ENCODE results near the gene FLYWCH2.

The FLYWCH2 gene

DNA sequence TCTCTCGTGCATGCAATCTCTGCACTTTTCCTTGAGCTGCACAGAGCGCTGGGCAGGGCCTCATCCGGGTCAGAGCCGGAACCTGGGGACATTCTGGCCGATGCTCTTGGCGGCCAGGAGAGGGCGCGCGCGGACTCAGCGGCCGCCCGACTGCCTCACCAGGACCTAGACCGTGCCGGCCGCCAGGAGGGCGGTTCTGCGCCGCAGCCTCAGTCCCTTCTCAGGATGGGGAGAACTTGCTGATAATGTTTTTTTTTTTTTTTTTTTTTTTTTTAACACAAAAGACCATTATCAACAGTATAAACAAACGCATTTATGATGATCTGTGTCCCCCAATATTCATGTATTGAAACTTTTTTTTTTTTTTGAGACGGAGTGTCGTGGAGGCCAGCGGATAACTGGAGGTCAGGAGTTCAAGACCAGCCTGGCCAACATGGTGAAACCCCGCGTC, 8.1 kb upstream of the FLYWCH2 start:
- peak; percentile 80 for FAIRE-seq
- peak; percentile 52 for DNase-seq (ENCODE audit: extremely low spot score, insufficient read length, low read depth)

GRCh38 chr16:2879854-2880508, 3.0 kb upstream of the FLYWCH2 start:
- no peak for DNase-seq (ENCODE audit: extremely low spot score, insufficient read length, low read depth)
- no peak for FAIRE-seq

DNA sequence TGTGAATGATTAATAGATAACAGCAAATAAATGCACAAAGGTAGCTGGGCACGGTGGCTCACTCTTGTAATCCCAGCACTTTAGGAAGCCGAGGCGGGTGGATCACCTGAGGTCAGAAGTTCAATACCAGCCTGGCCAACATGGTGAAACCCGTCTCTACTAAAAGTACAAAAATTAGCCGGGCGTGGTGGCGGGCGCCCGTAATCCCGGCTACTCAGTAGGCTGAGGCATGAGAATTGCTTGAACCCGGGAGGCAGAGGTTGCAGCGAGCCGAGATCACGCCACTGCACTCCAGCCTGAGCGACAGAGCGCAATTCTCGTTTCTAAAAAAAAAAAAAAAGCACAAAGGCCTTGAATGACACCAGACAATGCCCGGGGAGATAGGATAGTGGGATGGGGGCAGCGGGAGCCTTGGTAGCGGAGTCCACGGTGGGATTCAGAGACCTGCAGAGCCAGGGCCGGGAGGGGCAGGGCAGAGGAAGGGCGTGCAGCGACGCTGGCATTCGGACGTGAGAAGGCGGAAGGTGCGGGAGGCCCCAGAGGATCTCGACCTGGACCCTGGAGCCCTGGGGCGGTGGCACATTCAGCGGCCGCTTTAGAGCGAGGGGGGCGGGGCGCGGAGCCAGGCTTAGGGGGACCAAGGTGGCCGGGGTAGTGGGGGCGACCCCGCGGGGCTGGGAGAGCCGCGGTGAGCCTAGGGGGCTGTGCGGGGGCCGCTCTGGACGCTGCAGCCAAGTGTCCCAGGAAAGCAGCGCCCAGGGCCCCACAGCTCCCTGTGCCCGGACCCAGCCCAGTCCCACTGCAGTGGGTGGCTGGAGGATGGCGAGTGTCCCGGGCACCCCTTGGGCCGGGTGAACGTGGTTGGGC, 999 bp upstream of the FLYWCH2 start:
- no peak for DNase-seq (ENCODE audit: extremely low spot score, insufficient read length, low read depth)
- no peak for FAIRE-seq

- DNase-seq (ENCODE audit: extremely low spot score, insufficient read length, low read depth) (no peak), FAIRE-seq (no peak)
Observed at GRCh38 chr16:2883458-2883908, 468 bp downstream of the FLYWCH2 start.

DNA sequence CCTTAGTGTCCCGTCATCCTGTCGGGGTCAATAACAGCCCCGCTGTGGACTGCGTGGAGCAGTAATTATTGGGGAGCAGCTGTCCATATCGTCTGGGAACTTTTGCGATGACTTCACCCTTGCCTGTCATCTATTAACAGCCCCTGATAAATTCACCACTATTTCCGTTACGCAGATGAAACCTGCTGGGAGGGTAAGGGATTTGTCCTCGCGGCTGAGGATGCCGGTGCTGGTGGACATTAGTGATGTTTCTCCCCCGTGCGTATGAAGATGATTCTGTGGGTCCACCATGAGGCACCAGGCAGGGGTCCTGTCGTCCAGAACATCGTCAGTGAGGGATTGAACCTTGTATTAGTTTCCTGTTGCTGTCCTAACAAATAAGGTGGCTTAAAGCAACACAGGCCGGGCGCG, 1.0 kb downstream of the FLYWCH2 start:
- DNase-seq (ENCODE audit: extremely low spot score, insufficient read length, low read depth) (no peak), FAIRE-seq (no peak)

DNA sequence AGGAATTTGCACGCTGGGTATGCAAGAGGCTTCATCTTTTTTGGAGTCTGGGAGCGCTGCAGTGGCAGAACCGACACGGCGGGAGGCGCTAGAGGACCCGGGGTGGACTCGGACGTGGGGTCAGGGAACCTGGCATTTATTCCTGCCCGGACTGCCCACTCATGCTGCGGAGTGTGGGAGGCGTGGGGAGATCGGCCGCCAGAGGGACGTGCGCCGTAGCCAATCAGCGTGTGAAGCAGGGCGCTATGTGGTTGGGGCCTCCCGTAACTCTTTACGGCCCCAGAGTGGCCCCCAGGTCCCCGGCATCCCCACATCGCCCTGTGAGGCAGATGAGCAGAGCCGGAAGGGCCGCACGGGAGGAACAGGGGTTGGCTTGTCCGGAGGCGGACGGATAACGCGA, 11.2 kb downstream of the FLYWCH2 start:
- no peak for FAIRE-seq
- DNase-seq (ENCODE audit: extremely low spot score, insufficient read length, low read depth): no peak

- FAIRE-seq (no peak), DNase-seq (ENCODE audit: extremely low spot score, insufficient read length, low read depth) (no peak)
Observed at GRCh38 chr16:2895813-2896212, 12.8 kb downstream of the FLYWCH2 start.

DNA sequence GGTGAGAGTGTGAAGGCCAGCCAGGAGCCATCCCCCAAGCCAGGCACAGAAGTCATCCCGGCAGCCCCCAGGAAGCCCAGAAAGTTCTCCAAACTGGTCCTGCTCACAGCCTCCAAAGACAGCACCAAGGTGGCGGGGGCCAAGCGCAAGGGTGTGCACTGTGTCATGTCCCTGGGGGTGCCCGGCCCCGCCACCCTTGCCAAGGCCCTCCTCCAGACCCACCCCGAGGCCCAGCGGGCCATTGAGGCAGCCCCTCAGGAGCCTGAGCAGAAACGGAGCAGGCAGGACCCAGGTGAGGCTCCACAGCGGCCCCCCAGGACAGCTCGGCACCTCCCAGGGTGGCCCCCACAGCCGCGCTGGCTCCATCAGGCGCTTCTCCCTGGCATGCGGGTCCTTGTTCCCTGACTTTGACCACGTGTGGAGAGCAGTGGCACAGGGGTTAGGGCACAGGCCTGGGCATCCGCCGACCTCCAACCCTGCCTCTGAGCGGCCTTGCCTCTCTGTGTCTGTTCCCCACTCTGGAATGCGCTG, 13.5 kb downstream of the FLYWCH2 start:
- FAIRE-seq: no peak

GRCh38 chr16:2897110-2897509, 14.1 kb downstream of the FLYWCH2 start:
- FAIRE-seq (peak; percentile 73), DNase-seq (ENCODE audit: extremely low spot score, insufficient read length, low read depth) (no peak)

More for the DNA sequence above, 13.5 kb downstream of the FLYWCH2 start:
- DNase-seq (ENCODE audit: extremely low spot score, insufficient read length, low read depth): no peak

DNA sequence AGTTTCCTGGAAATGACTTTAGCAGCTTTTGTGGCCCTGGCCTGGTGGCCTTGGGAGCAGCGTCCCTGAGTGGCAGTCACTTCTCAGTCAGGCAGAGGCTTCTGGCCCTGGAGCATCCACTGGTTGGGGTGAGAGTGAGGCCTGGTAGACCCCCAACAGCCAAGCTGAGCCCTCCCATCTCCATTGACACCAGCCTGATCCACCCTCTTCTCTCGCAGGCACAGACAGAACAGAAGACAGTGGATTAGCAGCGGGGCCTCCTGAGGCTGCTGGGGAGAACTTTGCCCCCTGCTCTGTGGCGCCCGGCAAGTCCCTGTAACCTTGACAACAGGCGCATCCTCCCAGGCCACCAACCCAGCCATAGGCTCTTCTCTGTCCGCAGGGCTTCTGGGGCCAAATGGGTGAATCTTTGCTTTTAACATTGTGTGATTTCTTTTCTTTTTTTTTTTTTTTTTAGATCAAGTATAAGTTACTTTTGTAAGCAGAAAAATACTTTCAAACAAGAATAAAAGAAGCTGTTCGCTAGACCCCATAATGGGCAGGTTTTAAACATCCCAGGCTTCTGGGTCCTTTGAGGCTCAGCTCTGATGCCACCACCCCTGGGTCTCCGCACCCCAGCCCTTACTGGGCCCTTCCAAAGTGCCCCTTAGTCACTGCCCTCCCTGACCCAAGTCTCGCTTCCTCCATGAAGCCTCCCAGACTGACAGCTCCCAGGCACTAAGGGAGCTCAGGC, 16.0 kb downstream of the FLYWCH2 start:
- no peak for DNase-seq (ENCODE audit: extremely low spot score, insufficient read length, low read depth)
- no peak for FAIRE-seq

DNA sequence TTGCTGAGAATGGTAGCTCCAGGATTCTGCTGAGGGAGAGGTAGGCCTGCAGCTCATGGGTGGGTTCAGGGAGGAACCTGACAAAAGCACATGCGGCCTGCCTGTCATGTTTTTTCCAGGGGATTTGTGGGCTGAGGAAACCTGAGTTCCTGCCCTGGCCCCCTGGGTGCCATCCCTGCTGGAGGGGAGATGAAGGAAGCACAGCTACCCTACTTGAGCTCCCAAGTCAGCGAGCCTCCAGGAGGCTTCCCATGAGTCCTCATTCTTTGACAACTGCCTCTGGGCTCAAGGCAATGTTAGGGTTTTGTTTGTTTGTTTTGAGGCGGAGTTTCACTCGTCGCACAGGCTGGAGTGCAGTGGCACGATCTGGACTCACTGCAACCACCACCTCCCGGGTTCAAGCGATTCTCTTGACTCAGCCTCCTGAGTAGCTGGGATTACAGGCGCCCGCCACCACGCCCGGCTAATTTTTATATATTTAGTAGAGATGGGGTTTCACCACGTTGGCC, 16.6 kb downstream of the FLYWCH2 start:
- no peak for FAIRE-seq
- DNase-seq (ENCODE audit: extremely low spot score, insufficient read length, low read depth): no peak

DNA sequence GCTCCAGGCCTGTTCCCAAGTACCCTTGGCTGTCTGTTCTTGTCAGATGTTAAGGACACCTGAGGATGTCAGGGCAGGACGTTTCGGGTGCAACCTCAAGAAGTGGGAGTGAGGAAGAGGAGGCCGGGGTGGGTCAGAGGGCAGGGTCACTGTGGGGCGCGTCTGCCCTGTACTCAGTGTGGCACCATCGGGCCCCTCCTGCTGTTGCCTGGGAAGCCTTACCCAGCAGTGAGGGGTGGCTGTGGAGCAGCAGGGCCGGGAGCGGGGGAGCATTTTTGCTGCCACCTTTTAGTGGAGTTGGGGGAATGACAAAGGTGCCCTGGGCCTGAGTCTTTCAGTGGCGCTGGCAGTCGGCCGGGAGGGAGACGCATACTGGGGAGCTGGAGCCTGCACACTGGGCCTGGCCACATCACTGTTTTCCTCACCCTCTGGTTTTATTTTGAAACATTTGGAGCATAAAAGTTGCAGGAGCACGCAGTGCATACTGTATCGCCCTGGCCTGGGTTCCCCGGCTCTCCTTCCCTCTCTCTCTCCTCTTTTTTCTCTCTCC, 17.6 kb downstream of the FLYWCH2 start:
- FAIRE-seq (no peak), DNase-seq (ENCODE audit: extremely low spot score, insufficient read length, low read depth) (no peak)

- FAIRE-seq (no peak), DNase-seq (ENCODE audit: extremely low spot score, insufficient read length, low read depth) (no peak)
Observed at GRCh38 chr16:2902337-2903130, 19.5 kb downstream of the FLYWCH2 start.

GRCh38 chr16:2904100-2904921, 21.3 kb downstream of the FLYWCH2 start:
- FAIRE-seq: peak; percentile 92

GRCh38 chr16:2904922-2905240, 21.9 kb downstream of the FLYWCH2 start:
- DNase-seq (ENCODE audit: extremely low spot score, insufficient read length, low read depth) (no peak), FAIRE-seq (no peak)

More at GRCh38 chr16:2904100-2904921, 21.3 kb downstream of the FLYWCH2 start:
- DNase-seq (ENCODE audit: extremely low spot score, insufficient read length, low read depth): peak; percentile 77

DNA sequence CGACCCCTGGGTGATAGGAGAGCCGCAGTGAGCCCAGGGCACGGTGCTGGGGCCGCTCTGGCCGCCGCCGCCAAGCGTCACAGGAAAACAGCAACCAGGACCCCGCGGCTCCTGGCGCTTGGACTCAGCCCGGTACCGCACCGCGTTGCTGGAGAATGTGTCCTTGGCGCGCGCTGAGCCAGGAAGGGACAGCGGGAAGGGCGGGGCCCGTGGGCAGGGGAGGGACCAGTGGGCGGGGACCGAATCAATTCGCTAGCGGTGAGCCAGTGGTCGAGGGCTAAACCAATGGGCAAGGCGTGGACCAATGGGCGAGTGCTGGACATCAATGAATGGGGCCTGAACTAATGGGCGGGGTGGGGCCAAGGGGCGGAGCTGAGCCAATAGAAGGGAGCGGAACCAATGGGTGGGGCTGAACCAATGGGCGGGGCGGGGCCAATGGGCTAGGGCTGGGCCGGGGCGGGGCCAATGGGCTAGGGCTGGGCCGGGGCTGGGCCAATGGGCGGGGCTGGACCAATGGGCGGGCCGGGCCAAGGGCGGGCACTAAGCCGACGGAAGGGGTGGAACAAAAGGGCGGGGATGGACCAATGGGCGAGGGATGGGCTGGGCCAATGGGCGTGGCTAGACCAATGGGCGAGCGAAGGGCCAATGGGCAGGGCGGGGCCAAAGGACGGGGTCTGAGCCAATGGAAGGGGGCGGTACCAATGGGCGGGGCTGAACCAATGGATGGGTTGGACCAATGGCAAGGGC, 22.4 kb downstream of the FLYWCH2 start:
- DNase-seq (ENCODE audit: extremely low spot score, insufficient read length, low read depth) (peak; percentile 94), FAIRE-seq (peak; percentile 98)

GRCh38 chr16:2905988-2906387, 23.0 kb downstream of the FLYWCH2 start:
- DNase-seq (ENCODE audit: extremely low spot score, insufficient read length, low read depth): no peak
- FAIRE-seq: no peak

Data from GM18507 (cell line).